Caco-2 (cell line): ENCODE results near the gene HDAC10. TPM values are rescaled to one million over a fixed set of nuclear protein-coding genes. Genes with fewer than 3 reads are reported as not detected.
A peak's percentile ranks its signal among the peaks of the same experiment; 100 is the strongest.

Source experiments
- BruUV-seq: library from RNA; stranded (reverse); fragments of 400-500 nt; replicated peaks from 2 replicates; lab custom pipeline; 2021; lab: Mats Ljungman, UMichigan
- CTCF ChIA-PET: fragments of 300-600 bp; sonication (Branson Sonifier 250); formaldehyde crosslinking; loops from one replicate; lab custom pipeline; 2022; ENCODE audit warnings: antibody characterized with exemption; lab: Charles Lee
- POLR2A ChIA-PET: fragments of 300-600 bp; sonication (Branson Sonifier 250); formaldehyde crosslinking; loops from one replicate; lab custom pipeline; 2022; ENCODE audit warnings: antibody characterized with exemption; lab: Charles Lee
- DNase-seq, 2 experiments: peaks; one replicate each; pipeline versions ENCODE4 v3.0.0 to v3.0.0-alpha.2; 2020 to 2022
- H3K27me3 ChIP-seq: replicated peaks from 2 replicates; pipeline ENCODE4 v1.6.0; 2011; ENCODE audit warnings: low read length; ENCODE audit not compliant: control insufficient read depth, insufficient read depth
- H3K36me3 ChIP-seq: 2 replicates; pipeline ENCODE4 v1.5.1; 2011; ENCODE audit warnings: low read length; ENCODE audit not compliant: control insufficient read depth, insufficient read depth
- H3K4me1 ChIP-seq: fragments of 250-450 bp; sonication (Bioruptor Pico); 2 replicates; pipeline ENCODE4 v1.5.1; 2020; ENCODE audit warnings: mild to moderate bottlenecking
- H3K4me3 ChIP-seq: 2 replicates; pipeline ENCODE4 v1.5.1; 2011; ENCODE audit warnings: low read depth, mild to moderate bottlenecking, control low read depth, low read length
- H3K9me3 ChIP-seq: fragments of 250-450 bp; sonication (Bioruptor Pico); 2 replicates; pipeline ENCODE4 v1.5.1; 2020; ENCODE audit warnings: mild to moderate bottlenecking, moderate library complexity
- H3K27ac Mint-ChIP-seq: one replicate; pipeline ENCODE4 v1.8.0; 2022; ENCODE audit warnings: mixed read lengths; ENCODE audit not compliant: unreplicated experiment
- H3K27me3 Mint-ChIP-seq: one replicate; pipeline ENCODE4 v1.8.0; 2022; ENCODE audit warnings: mixed read lengths; ENCODE audit not compliant: insufficient read depth, unreplicated experiment
- H3K36me3 Mint-ChIP-seq: one replicate; pipeline ENCODE4 v1.8.0; 2022; ENCODE audit warnings: mild to moderate bottlenecking, mixed read lengths; ENCODE audit not compliant: insufficient read depth, unreplicated experiment
- H3K4me1 Mint-ChIP-seq: one replicate; pipeline ENCODE4 v1.8.0; 2022; ENCODE audit warnings: low read depth, mixed read lengths; ENCODE audit not compliant: unreplicated experiment
- H3K4me3 Mint-ChIP-seq: one replicate; pipeline ENCODE4 v1.8.0; 2022; ENCODE audit warnings: mild to moderate bottlenecking, moderate library complexity, mixed read lengths; ENCODE audit not compliant: unreplicated experiment
- H3K9me3 Mint-ChIP-seq: one replicate; pipeline ENCODE4 v1.8.0; 2022; ENCODE audit warnings: mixed read lengths; ENCODE audit not compliant: unreplicated experiment
- CTCF ChIP-seq, 2 experiments: fragments of 200-600 bp in 1 of 2; IDR thresholded peaks; 1 replicate in 1 of 2; 2 replicates in 1 of 2; pipeline versions ENCODE4 v1.5.1 to v1.8.0; 2011 to 2022; ENCODE audit warnings: antibody characterized with exemption in 1 of 2, control low read depth in 1 of 2, inconsistent platforms in 1 of 2, low read depth in 1 of 2, low read length in 1 of 2, mild to moderate bottlenecking in 1 of 2, moderate library complexity in 1 of 2; ENCODE audit not compliant: insufficient read depth in 1 of 2, severe bottlenecking in 1 of 2, unreplicated experiment in 1 of 2
- intact Hi-C: fragments of 100-400 bp; cut with micrococcal nuclease; formaldehyde crosslinking; loops from one replicate; pipeline ENCODE4 v1.10.0; 2022; ENCODE audit not compliant: unreplicated experiment
- total RNA-seq: library from RNA; stranded (reverse); gene quantifications from 2 replicates; pipeline ENCODE4 v1.2.3, GENCODE V29; 2022

Gene HDAC10
- total RNA-seq, 1 experiment from 2014 or later, result 63.5 TPM

GRCh38 chr22:50253941-50254340, 2.9 kb upstream of the HDAC10 start:
- Mint-ChIP-seq H3K4me1 (no peaks in the 10 kb centered on the region), H3K36me3 (peaks cover 25% of the 10 kb centered on the region), H3K4me3 (no peak overlapping the region), H3K27me3 (no peaks in the 10 kb centered on the region), H3K9me3 (no peaks in the 10 kb centered on the region), H3K27ac (no peak overlapping the region)
- ChIA-PET POLR2A (no interaction called here), CTCF (no interaction called here)
- BruUV-seq, result no TSS peak
- H3K4me1 ChIP-seq, result peaks cover 18% of the 10 kb centered on the region
- intact Hi-C loops, result no loop called here
- no peaks in the 10 kb centered on the region for H3K27me3 ChIP-seq
- no peak for DNase-seq
- H3K9me3 ChIP-seq, result no peaks in the 10 kb centered on the region
- H3K4me3 ChIP-seq, result no peak overlapping the region
- H3K36me3 ChIP-seq, result 0 out of 2 replicates have a peak, but pooled peaks cover 2% of the 10 kb centered on the region
- TF ChIP-seq CTCF (IDR thresholded peaks at IDR 0.05; ENCODE audit: insufficient read depth in 1 of 2, low read depth in 1 of 2, low read length in 1 of 2, severe bottlenecking in 1 of 2, unreplicated experiment in 1 of 2), result no peak

GRCh38 chr22:50253046-50253915, 2.2 kb upstream of the HDAC10 start:
- DNase-seq, result no peak
- ChIA-PET CTCF (interaction anchor here (0.8 to 1.7 kb wide), 2 partner anchors 7 to 16 kb away, joined by 3 to 6 read pairs; no protein-coding TSS in a partner anchor), POLR2A (no interaction called here)
- intact Hi-C loops, result no loop called here
- H3K4me3 ChIP-seq, result no peak overlapping the region
- Mint-ChIP-seq H3K36me3 (peaks cover 31% of the 10 kb centered on the region), H3K9me3 (no peaks in the 10 kb centered on the region), H3K27ac (no peak overlapping the region), H3K27me3 (no peaks in the 10 kb centered on the region), H3K4me1 (no peaks in the 10 kb centered on the region), H3K4me3 (no peak overlapping the region)
- H3K9me3 ChIP-seq, result no peaks in the 10 kb centered on the region
- TF ChIP-seq CTCF (IDR thresholded peaks at IDR 0.05; ENCODE audit: insufficient read depth in 1 of 2, low read depth in 1 of 2, low read length in 1 of 2, severe bottlenecking in 1 of 2, unreplicated experiment in 1 of 2), result no peak
- H3K36me3 ChIP-seq, result peaks cover 4% of the 10 kb centered on the region; the same call in 1 of the 2 replicates
- H3K4me1 ChIP-seq, result peaks cover 18% of the 10 kb centered on the region
- no peaks in the 10 kb centered on the region for H3K27me3 ChIP-seq
- no TSS peak for BruUV-seq

GRCh38 chr22:50252082-50253045, 1.3 kb upstream of the HDAC10 start:
- no peak overlapping the region for H3K4me3 ChIP-seq

More at GRCh38 chr22:50252082-50253045, 1.3 kb upstream of the HDAC10 start:
- H3K9me3 ChIP-seq, result no peaks in the 10 kb centered on the region
- ChIA-PET POLR2A (no interaction called here), CTCF (interaction anchor here (0.6 to 2.0 kb wide), 4 partner anchors 8 to 236 kb away, joined by 3 to 10 read pairs (median 6); no protein-coding TSS in a partner anchor)
- Mint-ChIP-seq H3K27ac (no peak overlapping the region), H3K4me1 (no peaks in the 10 kb centered on the region), H3K4me3 (peak overlapping the region; percentile 76), H3K36me3 (peaks cover 35% of the 10 kb centered on the region), H3K9me3 (no peaks in the 10 kb centered on the region), H3K27me3 (no peaks in the 10 kb centered on the region)
- no peaks in the 10 kb centered on the region for H3K27me3 ChIP-seq
- intact Hi-C loops, result no loop called here
- peaks cover 6% of the 10 kb centered on the region; the same call in 1 of the 2 replicates for H3K36me3 ChIP-seq
- H3K4me1 ChIP-seq, result peaks cover 18% of the 10 kb centered on the region
- BruUV-seq, result no TSS peak
- peak; percentile 38 to 49 for TF ChIP-seq CTCF (IDR thresholded peaks at IDR 0.05; ENCODE audit: insufficient read depth in 1 of 2, low read depth in 1 of 2, low read length in 1 of 2, severe bottlenecking in 1 of 2, unreplicated experiment in 1 of 2)
- peak in 1 of 2 experiments; percentile 69 for DNase-seq
